CD4-positive, CD25-positive, alpha-beta regulatory T cell (primary cell): ENCODE results near the gene NOP10. TPM values are rescaled to one million over a fixed set of nuclear protein-coding genes. Genes with fewer than 3 reads are reported as not detected.

Experiments
- ATAC-seq, 2 donors: fragments of 150-1000 bp; cut with Tn5 transposase; one replicate each; pipeline ENCODE4 v1.10.0; 2021; ENCODE audit warnings: low read depth in 2 of 2, moderate number of reproducible peaks in 2 of 2, moderate library complexity in 1 of 2
- DNase-seq, 3 donors: peaks; one replicate each; pipeline versions ENCODE4 v3.0.0 to v3.0.0-alpha.2; 2012 to 2022; ENCODE audit warnings: mixed read lengths in 1 of 3
- H3K27ac ChIP-seq: one replicate; pipeline ENCODE4 v1.7.0; 2013; ENCODE audit warnings: mild to moderate bottlenecking, low read length; ENCODE audit not compliant: insufficient read depth, poor library complexity, severe bottlenecking
- H3K27me3 ChIP-seq: one replicate; pipeline ENCODE4 v1.7.0; 2013; ENCODE audit warnings: low read length; ENCODE audit not compliant: control insufficient read depth, insufficient read depth
- H3K36me3 ChIP-seq: one replicate; pipeline ENCODE4 v1.7.0; 2013; ENCODE audit warnings: mild to moderate bottlenecking, low read length, moderate library complexity; ENCODE audit not compliant: control insufficient read depth, insufficient read depth
- H3K4me1 ChIP-seq: 2 replicates; pipeline ENCODE4 v1.7.0; 2013; ENCODE audit warnings: mild to moderate bottlenecking, low read length; ENCODE audit not compliant: insufficient read depth, control insufficient read depth, poor library complexity, severe bottlenecking
- H3K4me3 ChIP-seq: one replicate; pipeline ENCODE4 v1.7.0; 2013; ENCODE audit warnings: low read depth, mild to moderate bottlenecking, low read length, moderate library complexity
- H3K9me3 ChIP-seq, 2 experiments: 1 replicate in 1 of 2; 2 replicates in 1 of 2; pipeline ENCODE4 v1.7.0; 2013; ENCODE audit warnings: low read length in 2 of 2, mild to moderate bottlenecking in 1 of 2, moderate library complexity in 1 of 2; ENCODE audit not compliant: control insufficient read depth in 2 of 2
- H3K27ac Mint-ChIP-seq, 3 donors: one replicate each; pipeline ENCODE4 v1.8.0; 2020 to 2022; ENCODE audit warnings: mild to moderate bottlenecking in 3 of 3, mixed read lengths in 3 of 3, moderate library complexity in 2 of 3
- H3K27me3 Mint-ChIP-seq: one replicate; pipeline ENCODE4 v1.8.0; 2022; ENCODE audit warnings: mild to moderate bottlenecking, mixed read lengths
- H3K36me3 Mint-ChIP-seq: one replicate; pipeline ENCODE4 v1.8.0; 2020; ENCODE audit warnings: mixed read lengths
- H3K4me1 Mint-ChIP-seq, 4 donors: one replicate each; pipeline ENCODE4 v1.8.0; 2020 to 2022; ENCODE audit warnings: mixed read lengths in 4 of 4, mild to moderate bottlenecking in 1 of 4
- H3K4me3 Mint-ChIP-seq, 4 donors: one replicate each; pipeline ENCODE4 v1.8.0; 2020 to 2022; ENCODE audit warnings: mild to moderate bottlenecking in 4 of 4, mixed read lengths in 4 of 4, moderate library complexity in 3 of 4
- H3K9me3 Mint-ChIP-seq, 7 donors: one replicate each; pipeline ENCODE4 v1.8.0; 2020 to 2022; ENCODE audit warnings: mixed read lengths in 7 of 7, mild to moderate bottlenecking in 3 of 7, moderate library complexity in 2 of 7
- polyA plus RNA-seq, 4 donors: library from polyadenylated mRNA; unstranded; fragments of 300-500 nt; fragmentation: Illumina TruSeq; gene quantifications; one replicate each; pipeline ENCODE4 v1.2.3, GENCODE V29; 2021
- total RNA-seq: library from RNA; stranded (reverse); gene quantifications from one replicate; pipeline ENCODE4 v1.2.3, GENCODE V29; 2022

Gene NOP10
- total and polyA plus RNA-seq, 5 donors from 2014 or later, result 54.1 to 504 (median 446) TPM

GRCh38 chr15:34304613-34305012 is 38.3 kb downstream of the NOP10 start:
- H3K36me3 ChIP-seq, result peaks cover 35% of the 10 kb centered on the region
- H3K27me3 Mint-ChIP-seq, result no peaks in the 10 kb centered on the region
- no peak for DNase-seq
- H3K4me1 Mint-ChIP-seq, result peaks cover 43 to 88% (median 61%) of the 10 kb centered on the region in 4 donors
- H3K9me3 ChIP-seq, result no peaks in the 10 kb centered on the region
- no peak overlapping the region for H3K4me3 ChIP-seq
- H3K4me3 Mint-ChIP-seq, result peak overlapping the region in 1 of 4 donors; percentile 4
- no peak for ATAC-seq
- H3K27ac ChIP-seq, result peak overlapping the region; percentile 38
- peaks cover 19% of the 10 kb centered on the region for H3K4me1 ChIP-seq
- peaks cover 33% of the 10 kb centered on the region for H3K36me3 Mint-ChIP-seq
- H3K27ac Mint-ChIP-seq, result peak overlapping the region in 1 of 3 donors; percentile 5
- H3K9me3 Mint-ChIP-seq, result no peaks in the 10 kb centered on the region
- no peaks in the 10 kb centered on the region for H3K27me3 ChIP-seq

GRCh38 chr15:34301058-34301457 is 41.9 kb downstream of the NOP10 start:
- H3K27ac Mint-ChIP-seq, result peak overlapping the region in 2 of 3 donors; percentile 15 to 52
- peaks cover 48 to 93% (median 66%) of the 10 kb centered on the region in 4 donors for H3K4me1 Mint-ChIP-seq

DNA sequence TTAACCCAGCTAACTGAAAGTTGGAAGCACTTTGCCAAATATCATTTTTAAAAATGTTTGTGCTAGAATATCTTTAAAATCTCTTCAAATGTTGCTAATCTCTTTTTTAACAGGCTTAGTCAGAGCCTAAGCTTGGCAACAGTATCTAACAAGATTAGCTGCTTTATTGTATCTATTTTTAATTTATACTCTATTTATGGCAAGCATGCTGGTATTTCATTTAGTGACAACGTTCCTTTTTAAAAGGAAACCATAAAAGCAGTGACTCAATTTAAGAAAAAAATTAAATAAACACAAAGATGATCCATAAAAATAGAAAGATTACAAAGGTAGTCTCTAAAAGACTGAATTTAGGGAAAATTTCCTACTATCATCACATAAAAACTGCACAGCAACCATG is 45.9 kb downstream of the NOP10 start:
- Histone ChIP-seq H3K27ac (no peak overlapping the region), H3K4me3 (peak overlapping the region; percentile 48), H3K36me3 (peaks cover 29% of the 10 kb centered on the region), H3K27me3 (no peaks in the 10 kb centered on the region), H3K9me3 (no peaks in the 10 kb centered on the region), H3K4me1 (peaks cover 11% of the 10 kb centered on the region)
- Mint-ChIP-seq H3K27ac (peak overlapping the region in 1 of 3 donors; percentile 34), H3K4me1 (peaks cover 39 to 88% (median 51%) of the 10 kb centered on the region in 4 donors), H3K9me3 (no peaks in the 10 kb centered on the region), H3K27me3 (no peaks in the 10 kb centered on the region), H3K36me3 (peaks cover 39% of the 10 kb centered on the region), H3K4me3 (peak overlapping the region in 2 of 4 donors; percentile 22 to 55)
- DNase-seq (no peak), ATAC-seq (no peak)

More at GRCh38 chr15:34301058-34301457, 41.9 kb downstream of the NOP10 start:
- Histone ChIP-seq H3K36me3 (peaks cover 21% of the 10 kb centered on the region), H3K4me3 (no peak overlapping the region), H3K27me3 (no peaks in the 10 kb centered on the region), H3K4me1 (peaks cover 11% of the 10 kb centered on the region), H3K9me3 (no peaks in the 10 kb centered on the region), H3K27ac (no peak overlapping the region)
- peaks cover 40% of the 10 kb centered on the region for H3K36me3 Mint-ChIP-seq
- H3K4me3 Mint-ChIP-seq, result no peak overlapping the region
- DNase-seq (no peak), ATAC-seq (no peak)
- no peaks in the 10 kb centered on the region for H3K9me3 Mint-ChIP-seq
- no peaks in the 10 kb centered on the region for H3K27me3 Mint-ChIP-seq

DNA sequence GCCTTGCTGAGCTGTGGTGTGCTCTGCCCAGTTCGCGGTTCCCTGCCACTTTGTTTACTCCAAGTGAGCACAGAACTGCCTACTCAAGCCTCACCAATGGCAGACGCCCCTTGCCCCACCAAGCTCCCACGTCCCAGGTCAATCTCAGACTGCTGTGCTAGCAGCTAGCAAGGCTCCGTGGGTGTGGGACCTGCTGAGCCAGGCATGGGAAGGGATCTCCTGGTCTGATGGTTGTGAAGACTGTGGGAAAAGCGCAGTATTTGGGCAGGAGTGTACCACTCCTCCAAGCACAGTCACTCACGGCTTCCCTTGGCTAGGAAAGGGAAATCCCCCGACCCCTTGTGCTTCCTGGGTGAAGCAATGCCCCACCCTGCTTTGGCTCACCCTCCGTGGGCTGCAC is 50.3 kb downstream of the NOP10 start:
- Mint-ChIP-seq H3K27me3 (no peaks in the 10 kb centered on the region), H3K9me3 (peaks cover 0 to 2% (median 0%) of the 10 kb centered on the region in 7 donors), H3K27ac (no peak overlapping the region), H3K4me3 (no peak overlapping the region), H3K36me3 (peaks cover 53% of the 10 kb centered on the region), H3K4me1 (peaks cover 37 to 79% (median 42%) of the 10 kb centered on the region in 4 donors)
- H3K27ac ChIP-seq, result no peak overlapping the region
- H3K27me3 ChIP-seq, result no peaks in the 10 kb centered on the region
- H3K4me1 ChIP-seq, result no peaks in the 10 kb centered on the region
- H3K9me3 ChIP-seq, result no peaks in the 10 kb centered on the region
- H3K36me3 ChIP-seq, result peaks cover 23% of the 10 kb centered on the region
- ATAC-seq, result no peak
- H3K4me3 ChIP-seq, result no peak overlapping the region
- DNase-seq, result no peak

Other genes starting within 250 kb of the NOP10 start
- gene EMC7, start 241.3 kb downstream of the NOP10 start, total RNA-seq, result 51.9 TPM
- 100 to 1,000 TPM; 124 to 172 (median 144) TPM for gene EMC7, start 241.3 kb downstream of the NOP10 start, polyA plus RNA-seq
- 3.6 TPM for gene PGBD4, start 241.1 kb downstream of the NOP10 start, total RNA-seq
- gene PGBD4, start 241.1 kb downstream of the NOP10 start, polyA plus RNA-seq, result 1 to 10 TPM; 1.4 to 2.6 (median 1.8) TPM
- gene KATNBL1, start 133.0 kb downstream of the NOP10 start, total RNA-seq, result 25.3 TPM
- 10 to 100 TPM; 25.4 to 36.3 (median 28.2) TPM for gene KATNBL1, start 133.0 kb downstream of the NOP10 start, polyA plus RNA-seq
- 70.0 TPM for gene EMC4, start 118.1 kb downstream of the NOP10 start, total RNA-seq
- gene EMC4, start 118.1 kb downstream of the NOP10 start, polyA plus RNA-seq, result 100 to 1,000 TPM; 172 to 199 (median 188) TPM
- 150 TPM for gene SLC12A6, start 5.4 kb downstream of the NOP10 start, total RNA-seq
- gene SLC12A6, start 5.4 kb downstream of the NOP10 start, polyA plus RNA-seq, result 10 to 100 TPM; 14.1 to 18.5 (median 14.5) TPM
- gene NUTM1, start 179 bp upstream of the NOP10 start, total RNA-seq, result not detected
- not detected for gene NUTM1, start 179 bp upstream of the NOP10 start, polyA plus RNA-seq
- 83.2 TPM for gene LPCAT4, start 24.1 kb upstream of the NOP10 start, total RNA-seq
- gene LPCAT4, start 24.1 kb upstream of the NOP10 start, polyA plus RNA-seq, result 10 to 100 TPM; 13.2 to 15.4 (median 14.7) TPM
- gene GOLGA8A, start 94.7 kb upstream of the NOP10 start, total RNA-seq, result 234 TPM
- 1 to 10 TPM; 2.8 to 4.6 (median 4.6) TPM for gene GOLGA8A, start 94.7 kb upstream of the NOP10 start, polyA plus RNA-seq
- 545 TPM for gene GOLGA8B, start 240.5 kb upstream of the NOP10 start, total RNA-seq
- gene GOLGA8B, start 240.5 kb upstream of the NOP10 start, polyA plus RNA-seq, result 10 to 100 TPM in 2 of 4 donors, 1 to 10 TPM in 2; 5.1 to 14.2 (median 9.6) TPM